HL-60 (cell line): Measurements from ENCODE around the gene NCK2.
A peak's percentile ranks its signal among the peaks of the same experiment; 100 is the strongest.

Experiments used
- DNase-seq, 2 experiments: peaks; one replicate each; pipeline ENCODE4 v3.0.0-alpha.2; 2010 to 2020; ENCODE audit warnings: low read depth in 1 of 2, low spot score in 1 of 2
- H3K27ac ChIP-seq: fragments of 250-450 bp; sonication (Bioruptor Pico); replicated peaks from 2 replicates; pipeline ENCODE4 v1.5.1; 2020; ENCODE audit warnings: mild to moderate bottlenecking, moderate library complexity
- H3K27me3 ChIP-seq: fragments of 250-450 bp; sonication (Bioruptor Pico); 2 replicates; pipeline ENCODE4 v1.5.1; 2021; ENCODE audit warnings: mild to moderate bottlenecking, moderate library complexity; ENCODE audit not compliant: insufficient read depth, poor library complexity, severe bottlenecking
- H3K4me3 ChIP-seq: replicated peaks from 2 replicates; pipeline ENCODE4 v1.5.1; 2011; ENCODE audit warnings: mild to moderate bottlenecking, control low read depth, low read length; ENCODE audit not compliant: insufficient read depth
- CTCF ChIP-seq: IDR thresholded peaks from one replicate; pipeline ENCODE4 v1.5.1; 2011; ENCODE audit warnings: low read length, control low read depth, inconsistent platforms; ENCODE audit not compliant: insufficient read depth
- GABPA ChIP-seq: IDR thresholded peaks from 2 replicates; pipeline ENCODE4 v1.6.1; 2012; ENCODE audit warnings: low read depth
- POLR2AphosphoS5 ChIP-seq: IDR thresholded peaks from 2 replicates; pipeline ENCODE4 v1.6.1; 2012; ENCODE audit warnings: low read depth
- REST ChIP-seq: IDR thresholded peaks from 2 replicates; pipeline ENCODE4 v1.6.1; 2012; ENCODE audit warnings: low read depth; ENCODE audit not compliant: insufficient replicate concordance
- SPI1 ChIP-seq: IDR thresholded peaks from 2 replicates; pipeline ENCODE4 v1.6.1; 2012; ENCODE audit warnings: low read depth, mild to moderate bottlenecking, borderline replicate concordance

The NCK2 gene

GRCh38 chr2:105792561-105792960 lies 47.8 kb downstream of the NCK2 start:
- H3K27ac ChIP-seq = no peak overlapping the region; the same call in 1 of the 2 replicates
- H3K4me3 ChIP-seq = no peak overlapping the region
- no peak for DNase-seq
- TF ChIP-seq POLR2AphosphoS5 (no peak), CTCF (no peak), GABPA (no peak), SPI1 (no peak), REST (no peak)
- no peaks in the 10 kb centered on the region for H3K27me3 ChIP-seq

GRCh38 chr2:105793196-105793975 lies 48.7 kb downstream of the NCK2 start:
- no peak for TF ChIP-seq POLR2AphosphoS5
- no peak for TF ChIP-seq CTCF
- no peak for TF ChIP-seq REST
- TF ChIP-seq SPI1 = no peak
- TF ChIP-seq GABPA = no peak
- Histone ChIP-seq H3K27ac (peak overlapping the region; percentile 97), H3K4me3 (no peak overlapping the region), H3K27me3 (no peaks in the 10 kb centered on the region)
- DNase-seq = no peak

GRCh38 chr2:105794926-105795574 lies 50.3 kb downstream of the NCK2 start:
- no peaks in the 10 kb centered on the region for H3K27me3 ChIP-seq
- TF ChIP-seq POLR2AphosphoS5 (no peak), GABPA (no peak), CTCF (no peak), REST (no peak), SPI1 (no peak)
- peak overlapping the region; percentile 97 for H3K27ac ChIP-seq
- H3K4me3 ChIP-seq = no peak overlapping the region
- DNase-seq = no peak
